ENCODE measurements around the gene ABLIM2.

Gene ABLIM2

GRCh38 chr4:8175686-8176085 lies 17.1 kb upstream of the ABLIM2 start:
- no peak for DNase-seq (ENCODE audit: low read depth, low spot score)

- DNase-seq (ENCODE audit: low read depth, low spot score) = no peak
These were observed 16.4 kb upstream of the ABLIM2 start for GRCh38 chr4:8174970-8175369.

- no peak for DNase-seq (ENCODE audit: low read depth, low spot score)
These were observed 15.1 kb upstream of the ABLIM2 start for GRCh38 chr4:8173492-8174242.

- no peak for DNase-seq (ENCODE audit: low read depth, low spot score)
These were observed 13.6 kb upstream of the ABLIM2 start for GRCh38 chr4:8171984-8172924.

GRCh38 chr4:8171266-8171665 lies 12.7 kb upstream of the ABLIM2 start:
- no peak for DNase-seq (ENCODE audit: low read depth, low spot score)

GRCh38 chr4:8170341-8170740 lies 11.7 kb upstream of the ABLIM2 start:
- no peak for DNase-seq (ENCODE audit: low read depth, low spot score)

GRCh38 chr4:8169763-8170162 lies 11.2 kb upstream of the ABLIM2 start:
- no peak for DNase-seq (ENCODE audit: low read depth, low spot score)

GRCh38 chr4:8168832-8169598 lies 10.4 kb upstream of the ABLIM2 start:
- no peak for DNase-seq (ENCODE audit: low read depth, low spot score)

GRCh38 chr4:8168232-8168631 lies 9.6 kb upstream of the ABLIM2 start:
- DNase-seq (ENCODE audit: low read depth, low spot score) = no peak

GRCh38 chr4:8167815-8168214 lies 9.2 kb upstream of the ABLIM2 start:
- no peak for DNase-seq (ENCODE audit: low read depth, low spot score)

GRCh38 chr4:8167291-8167690 lies 8.7 kb upstream of the ABLIM2 start:
- no peak for DNase-seq (ENCODE audit: low read depth, low spot score)

GRCh38 chr4:8165374-8165896 lies 6.8 kb upstream of the ABLIM2 start:
- DNase-seq (ENCODE audit: low read depth, low spot score) = no peak

GRCh38 chr4:8164687-8165086 lies 6.1 kb upstream of the ABLIM2 start:
- DNase-seq (ENCODE audit: low read depth, low spot score) = no peak

- DNase-seq (ENCODE audit: low read depth, low spot score) = no peak
These were observed 5.6 kb upstream of the ABLIM2 start for GRCh38 chr4:8164194-8164565.

- no peak for DNase-seq (ENCODE audit: low read depth, low spot score)
These were observed 5.0 kb upstream of the ABLIM2 start for GRCh38 chr4:8163436-8164193.

GRCh38 chr4:8163026-8163425 lies 4.4 kb upstream of the ABLIM2 start:
- no peak for DNase-seq (ENCODE audit: low read depth, low spot score)

- no peak for DNase-seq (ENCODE audit: low read depth, low spot score)
These were observed 4.0 kb upstream of the ABLIM2 start for GRCh38 chr4:8162625-8163024.

GRCh38 chr4:8160572-8160971 lies 2.0 kb upstream of the ABLIM2 start:
- DNase-seq (ENCODE audit: low read depth, low spot score) = no peak

GRCh38 chr4:8160233-8160560 lies 1.6 kb upstream of the ABLIM2 start:
- DNase-seq (ENCODE audit: low read depth, low spot score) = no peak

GRCh38 chr4:8159537-8160232 lies 1.1 kb upstream of the ABLIM2 start:
- DNase-seq (ENCODE audit: low read depth, low spot score) = no peak
